ENCODE measurements around the gene UGGT1. TPM values are rescaled to one million over a fixed set of nuclear protein-coding genes. Genes with fewer than 3 reads are reported as not detected.

Gene UGGT1
- total and polyA plus RNA-seq, 2 donors (not counting 3 experiments of a cell fraction or from before 2014, with no cell fraction given), result 27.6 to 83.2 TPM

DNA sequence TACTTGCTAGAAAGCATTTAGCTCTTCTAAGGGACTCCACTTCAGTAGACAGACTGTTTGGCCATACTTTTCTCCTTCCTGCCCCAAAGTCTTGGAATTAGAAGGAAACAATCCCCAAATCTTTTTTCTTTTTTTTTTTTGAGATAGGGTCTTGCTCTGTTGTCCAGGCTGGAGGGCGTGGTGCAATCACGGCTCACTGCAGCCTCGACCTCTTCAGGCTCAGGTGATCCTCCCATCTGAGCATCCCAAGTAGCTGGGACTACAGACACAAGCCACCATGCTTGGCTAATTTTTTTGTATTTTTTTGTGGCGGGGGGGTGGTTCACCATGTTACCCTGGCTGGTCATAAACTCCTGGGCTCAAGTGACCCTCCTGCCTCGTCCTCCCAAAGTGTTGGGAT lies 6.2 kb upstream of the UGGT1 start:
- no peak overlapping the region for H3K27ac ChIP-seq (ENCODE audit: insufficient read depth, low read depth, low read length)
- ChIA-PET CTCF (interaction anchor here (1.0 to 2.5 kb wide), 2 partner anchors 21 kb away, joined by 3 to 8 read pairs; no protein-coding TSS in a partner anchor), POLR2A (no interaction called here)
- DNase-seq (ENCODE audit: low read depth, low spot score) (no peak), FAIRE-seq (no peak)
- H3K9me1 ChIP-seq (replicated peaks; ENCODE audit: control insufficient read depth, extremely low read depth, insufficient read depth, low read length), result no peaks in the 10 kb centered on the region
- no peak overlapping the region for H2AFZ ChIP-seq (ENCODE audit: low read depth, low read length)
- no peaks in the 10 kb centered on the region for H3K79me2 ChIP-seq (ENCODE audit: control insufficient read depth, insufficient read depth, low read length)
- BruUV-seq (replicated peaks), result no TSS peak
- H3K4me3 ChIP-seq (replicated peaks in 1 of 3; ENCODE audit: insufficient read depth in 1 of 3, low read depth in 1 of 3, low read length in 3 of 3), result no peak overlapping the region
- no peaks in the 10 kb centered on the region for H4K20me1 ChIP-seq (replicated peaks; ENCODE audit: control insufficient read depth, extremely low read depth, insufficient read depth, low read length)
- intact Hi-C loops (cut with micrococcal nuclease), result no loop called here
- no peaks in the 10 kb centered on the region for H3K36me3 ChIP-seq (ENCODE audit: control insufficient read depth in 2 of 2, extremely low read depth in 1 of 2, insufficient read depth in 2 of 2, low read length in 2 of 2)
- dilution Hi-C loops (cut with MboI; ENCODE audit: extremely low pct_ligation_motif_present, low sequenced_read_pairs), result no loop called here
- no peak overlapping the region for H3K9ac ChIP-seq (replicated peaks; ENCODE audit: extremely low read depth, insufficient read depth, low read length)
- no peak overlapping the region for H3K4me2 ChIP-seq (ENCODE audit: insufficient read depth, low read length)
- H3K27me3 ChIP-seq (ENCODE audit: control insufficient read depth in 2 of 2, insufficient read depth in 2 of 2, low read length in 2 of 2), result peaks cover 0 to 2% of the 10 kb centered on the region in 2 experiments
- H3K9me3 ChIP-seq (replicated peaks; ENCODE audit: control insufficient read depth, insufficient read depth, low read length), result no peaks in the 10 kb centered on the region
- H3K4me1 ChIP-seq (ENCODE audit: control insufficient read depth, extremely low read depth, insufficient read depth, low read length), result no peaks in the 10 kb centered on the region
- TF ChIP-seq, protein P1, sequence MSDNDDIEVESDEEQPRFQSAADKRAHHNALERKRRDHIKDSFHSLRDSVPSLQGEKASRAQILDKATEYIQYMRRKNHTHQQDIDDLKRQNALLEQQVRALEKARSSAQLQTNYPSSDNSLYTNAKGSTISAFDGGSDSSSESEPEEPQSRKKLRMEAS (IDR thresholded peaks at IDR 0.05; ENCODE audit: insufficient read depth, insufficient read length), result no peak
- TF ChIP-seq POLR2A (IDR thresholded peaks at IDR 0.05; ENCODE audit: low read depth, low read length) (no peak), EZH2 (IDR thresholded peaks at IDR 0.05; ENCODE audit: borderline replicate concordance, low read depth, low read length, severe bottlenecking) (no peak), JUN (IDR thresholded peaks at IDR 0.05; ENCODE audit: borderline replicate concordance, insufficient read depth, insufficient read length, low read depth) (no peak), POLR2AphosphoS5 (IDR thresholded peaks at IDR 0.05; ENCODE audit: insufficient read depth, low read depth, low read length) (no peak), FOS (IDR thresholded peaks at IDR 0.05; ENCODE audit: borderline replicate concordance, insufficient read depth, low read length) (no peak), MYC (IDR thresholded peaks at IDR 0.05; ENCODE audit: low read depth, low read length) (no peak), GATA2 (IDR thresholded peaks at IDR 0.05; ENCODE audit: insufficient read depth, insufficient read length, low read depth, low read length) (no peak)
- TF ChIP-seq, protein P2, sequence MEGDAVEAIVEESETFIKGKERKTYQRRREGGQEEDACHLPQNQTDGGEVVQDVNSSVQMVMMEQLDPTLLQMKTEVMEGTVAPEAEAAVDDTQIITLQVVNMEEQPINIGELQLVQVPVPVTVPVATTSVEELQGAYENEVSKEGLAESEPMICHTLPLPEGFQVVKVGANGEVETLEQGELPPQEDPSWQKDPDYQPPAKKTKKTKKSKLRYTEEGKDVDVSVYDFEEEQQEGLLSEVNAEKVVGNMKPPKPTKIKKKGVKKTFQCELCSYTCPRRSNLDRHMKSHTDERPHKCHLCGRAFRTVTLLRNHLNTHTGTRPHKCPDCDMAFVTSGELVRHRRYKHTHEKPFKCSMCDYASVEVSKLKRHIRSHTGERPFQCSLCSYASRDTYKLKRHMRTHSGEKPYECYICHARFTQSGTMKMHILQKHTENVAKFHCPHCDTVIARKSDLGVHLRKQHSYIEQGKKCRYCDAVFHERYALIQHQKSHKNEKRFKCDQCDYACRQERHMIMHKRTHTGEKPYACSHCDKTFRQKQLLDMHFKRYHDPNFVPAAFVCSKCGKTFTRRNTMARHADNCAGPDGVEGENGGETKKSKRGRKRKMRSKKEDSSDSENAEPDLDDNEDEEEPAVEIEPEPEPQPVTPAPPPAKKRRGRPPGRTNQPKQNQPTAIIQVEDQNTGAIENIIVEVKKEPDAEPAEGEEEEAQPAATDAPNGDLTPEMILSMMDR (IDR thresholded peaks at IDR 0.05; ENCODE audit: extremely low read depth in 1 of 2, insufficient read depth in 1 of 2, low read depth in 1 of 2, low read length in 2 of 2), result no peak

Measured in endothelial cell of umbilical vein (primary cell).